ENCODE data around the gene HEMGN. TPM values are rescaled to one million over a fixed set of nuclear protein-coding genes. Genes with fewer than 3 reads are reported as not detected.

HEMGN gene
- total and polyA plus RNA-seq, 10 of the 15 experiments (the other 5 are each of a cell fraction or from before 2014, with no cell fraction given) = 0.03 to 0.28 (median 0.09) TPM; not detected in 4

GRCh38 chr9:97936998-97937397 lies 974 bp downstream of the HEMGN start:
- intact Hi-C loops (cut with micrococcal nuclease; ENCODE audit: unreplicated experiment) = no loop called here
- no peak overlapping the region for H3K4me2 ChIP-seq (ENCODE audit: control insufficient read depth, insufficient read depth)
- in situ Hi-C loops (cut with MboI) = no loop called here
- no peaks in the 10 kb centered on the region for H4K20me1 ChIP-seq (ENCODE audit: control insufficient read depth, insufficient read depth)
- CTCF ChIA-PET = interaction anchor here (3.0 kb wide), 1 partner anchor 14 kb away, joined by 21 read pairs; the partner anchor contains the start of gene TRMO
- BruUV-seq (replicated peaks) = no TSS peak
- POLR2A ChIA-PET = no interaction called here
- no peak overlapping the region for H3K27ac ChIP-seq (ENCODE audit: control insufficient read depth, insufficient read depth)
- no peak overlapping the region for H3K9ac ChIP-seq (ENCODE audit: control insufficient read depth, insufficient read depth, low read length)
- no peaks in the 10 kb centered on the region for H3K36me3 ChIP-seq (ENCODE audit: control insufficient read depth in 2 of 2, insufficient read depth in 2 of 2, low read length in 1 of 2)
- FAIRE-seq (no peak), DNase-seq (ENCODE audit: low read depth, low spot score) (no peak), ATAC-seq (no peak)
- SMC1A ChIA-PET (ENCODE audit: uncharacterized antibody, unreplicated experiment) = interaction anchor here (0.7 to 2.3 kb wide), 3 partner anchors 11 to 14 kb away, joined by 3 to 9 read pairs (median 6); no protein-coding TSS in a partner anchor
- H3K79me2 ChIP-seq (ENCODE audit: control insufficient read depth, insufficient read depth, low read length) = no peaks in the 10 kb centered on the region
- peaks cover 7% of the 10 kb centered on the region; the same call in 1 of the 2 replicates for H3K4me1 ChIP-seq (ENCODE audit: control insufficient read depth, insufficient read depth, low read length)
- no peaks in the 10 kb centered on the region for H3K27me3 ChIP-seq (replicated peaks in 1 of 2; ENCODE audit: control insufficient read depth in 2 of 2, insufficient read depth in 2 of 2, low read length in 1 of 2)
- no peak overlapping the region for H2AFZ ChIP-seq (ENCODE audit: control insufficient read depth, low read depth, low read length)
- no peaks in the 10 kb centered on the region for H3K9me3 ChIP-seq (replicated peaks; ENCODE audit: control insufficient read depth, insufficient read depth, low read length)
- H3K4me3 ChIP-seq = no peak overlapping the region
- RAD21 ChIA-PET (ENCODE audit: unreplicated experiment) = no interaction called here
- TF ChIP-seq NFYA (IDR thresholded peaks at IDR 0.05; ENCODE audit: borderline replicate concordance, low read depth, low read length) (no peak), LARP7 (IDR thresholded peaks at IDR 0.05) (no peak), IRF5 (IDR thresholded peaks at IDR 0.05; ENCODE audit: borderline replicate concordance) (no peak), STAT3 (IDR thresholded peaks at IDR 0.05; ENCODE audit: low read depth, low read length) (no peak), MTA3 (IDR thresholded peaks at IDR 0.05; ENCODE audit: borderline replicate concordance, low read length) (no peak), MEF2B (IDR thresholded peaks at IDR 0.05; ENCODE audit: partially characterized antibody, poor library complexity, severe bottlenecking) (no peak), PAX5 (IDR thresholded peaks at IDR 0.05; ENCODE audit: borderline replicate concordance, low read depth, low read length) (no peak), NKRF (conservative IDR thresholded peaks at IDR 0.05) (no peak), USF1 (IDR thresholded peaks at IDR 0.05; ENCODE audit: borderline replicate concordance, extremely low read length, insufficient read depth, low read depth, low read length) (no peak), IKZF1 (conservative IDR thresholded peaks at IDR 0.05) (no peak), KDM1A (IDR thresholded peaks at IDR 0.05; ENCODE audit: borderline replicate concordance) (no peak), BHLHE40 (IDR thresholded peaks at IDR 0.05; ENCODE audit: borderline replicate concordance in 1 of 2, low read depth in 2 of 2, low read length in 1 of 2) (no peak), BRCA1 (IDR thresholded peaks at IDR 0.05; ENCODE audit: low read depth, low read length) (no peak), FOXM1 (IDR thresholded peaks at IDR 0.05; ENCODE audit: low read depth, low read length) (no peak), PKNOX1 (IDR thresholded peaks at IDR 0.05) (no peak), NRF1 (conservative IDR thresholded peaks at IDR 0.05; ENCODE audit: low read depth, low read length) (no peak), ZBED1 (IDR thresholded peaks at IDR 0.05; ENCODE audit: borderline replicate concordance) (no peak)

Measured in GM12878 (cell line).